ENCODE results near the gene MRE11.

DNA sequence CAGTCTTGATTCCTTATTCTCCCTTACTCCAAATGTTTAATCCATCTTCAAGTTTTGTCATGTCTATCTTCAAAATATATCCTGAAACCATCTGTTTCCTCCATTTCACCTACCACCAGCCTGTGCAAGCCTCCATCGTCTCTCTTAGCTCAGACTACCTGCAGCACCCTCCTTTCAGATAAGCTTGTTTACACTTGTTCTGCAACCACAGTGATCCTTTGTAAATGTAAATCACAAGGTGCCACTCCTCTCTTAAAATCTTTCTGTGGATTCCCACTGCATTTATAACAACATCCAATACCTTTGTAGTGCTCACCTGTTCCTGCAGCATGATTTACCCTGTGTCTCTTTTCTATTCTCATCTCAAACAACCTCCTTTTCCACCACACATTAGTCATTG is 60.6 kb downstream of the MRE11 start:
- TF ChIP-seq CTCF (IDR thresholded peaks at IDR 0.05) (no peak), POLR2A (IDR thresholded peaks at IDR 0.05) (no peak), POLR2AphosphoS5 (IDR thresholded peaks at IDR 0.05) (no peak)

Data from upper lobe of left lung (tissue), 4 donors.